ENCODE results near the gene EFL1. TPM values are rescaled to one million over a fixed set of nuclear protein-coding genes. Genes with fewer than 3 reads are reported as not detected.

EFL1 gene
- total and polyA plus RNA-seq, 2 donors, result 10.4 to 25.5 TPM

DNA sequence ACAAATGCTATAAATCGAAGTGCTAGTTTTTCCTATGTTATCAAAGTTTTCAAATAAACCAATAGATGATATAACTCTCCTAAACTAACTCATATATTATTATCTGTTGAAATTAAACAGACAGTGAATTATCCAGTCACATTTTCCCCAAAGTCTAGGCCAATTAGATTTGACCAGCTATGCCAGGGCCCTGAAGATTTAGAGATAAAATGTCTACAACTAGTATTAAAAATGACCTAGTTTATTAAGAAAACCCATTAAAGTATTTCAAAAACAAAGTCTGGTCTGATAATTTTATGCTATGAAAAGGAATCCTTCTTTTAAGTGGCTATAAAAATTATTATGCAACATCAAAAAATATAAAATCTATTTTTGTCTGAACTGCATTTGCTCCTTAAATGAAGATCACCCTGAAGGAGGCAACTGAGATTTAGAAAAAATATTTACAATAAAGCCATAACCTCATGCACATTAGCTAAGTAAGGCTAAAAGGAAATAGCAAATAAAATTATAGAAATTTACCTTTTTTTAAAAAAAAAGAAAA lies 133.3 kb downstream of the EFL1 start:
- Histone ChIP-seq H3K4me3 (ENCODE audit: low read length in 2 of 2) (no peak overlapping the region), H3K27ac (ENCODE audit: low read depth in 1 of 2, low read length in 1 of 2) (no peak overlapping the region), H3K36me3 (ENCODE audit: control insufficient read depth in 2 of 2, insufficient read depth in 2 of 2, low read length in 1 of 2) (peaks cover 28% of the 10 kb centered on the region in 2 donors), H3K9me3 (ENCODE audit: control insufficient read depth in 2 of 2, insufficient read depth in 1 of 2, low read length in 1 of 2) (no peaks in the 10 kb centered on the region), H3K27me3 (ENCODE audit: control insufficient read depth in 2 of 2, insufficient read depth in 1 of 2, low read length in 1 of 2) (no peaks in the 10 kb centered on the region), H3K4me1 (ENCODE audit: control insufficient read depth in 2 of 2, insufficient read depth in 2 of 2, low read length in 2 of 2) (no peaks in the 10 kb centered on the region)
- no peak for DNase-seq (ENCODE audit: low read depth in 6 of 9, low spot score in 9 of 9)
- 80% methylated on average over 1 of the region's 1 CpG for WGBS

DNA sequence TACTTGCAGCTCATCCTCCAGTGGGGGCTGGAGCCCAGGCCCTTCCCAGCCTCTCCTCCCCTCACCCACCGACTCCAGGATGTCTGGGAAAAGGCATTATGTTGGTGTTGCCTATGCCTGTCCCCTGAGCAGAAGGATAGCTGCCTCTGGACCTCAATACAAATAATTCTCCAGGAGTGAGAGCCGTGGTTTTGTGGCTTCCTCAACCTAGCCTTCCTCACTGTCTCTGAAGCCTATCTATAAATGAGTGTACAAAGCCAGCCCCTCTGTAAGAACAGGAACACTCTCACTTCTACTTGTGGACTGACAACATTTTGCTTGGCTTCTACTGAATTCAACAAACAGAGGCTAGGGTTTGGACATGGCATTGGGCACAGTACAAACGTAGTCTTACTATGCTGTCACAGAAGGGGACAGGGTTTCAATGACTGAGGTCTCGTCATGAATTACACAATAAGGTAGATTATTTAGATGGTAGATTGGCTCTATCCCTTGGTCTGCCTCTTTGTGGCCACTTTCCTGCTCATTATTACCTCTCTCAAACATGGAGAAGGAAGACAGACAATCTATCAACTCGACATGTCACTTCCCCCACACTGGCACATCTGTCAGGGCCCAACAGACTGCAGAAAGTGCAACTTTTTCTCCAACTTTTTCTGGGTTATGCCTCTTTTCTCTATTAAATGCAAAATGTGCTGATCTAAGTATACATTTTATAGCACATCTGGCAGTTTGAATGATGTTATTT lies 134.0 kb downstream of the EFL1 start:
- 40% methylated on average over 5 of the region's 5 CpGs for WGBS
- H3K36me3 ChIP-seq (ENCODE audit: control insufficient read depth in 2 of 2, insufficient read depth in 2 of 2, low read length in 1 of 2), result peaks cover 22 to 24% of the 10 kb centered on the region in 2 donors
- no peak overlapping the region for H3K27ac ChIP-seq (ENCODE audit: low read depth in 1 of 2, low read length in 1 of 2)
- no peaks in the 10 kb centered on the region for H3K27me3 ChIP-seq (ENCODE audit: control insufficient read depth in 2 of 2, insufficient read depth in 1 of 2, low read length in 1 of 2)
- DNase-seq (ENCODE audit: low read depth in 6 of 9, low spot score in 9 of 9), result no peak
- H3K4me3 ChIP-seq (ENCODE audit: low read length in 2 of 2), result no peak overlapping the region
- H3K4me1 ChIP-seq (ENCODE audit: control insufficient read depth in 2 of 2, insufficient read depth in 2 of 2, low read length in 2 of 2), result no peaks in the 10 kb centered on the region
- no peaks in the 10 kb centered on the region for H3K9me3 ChIP-seq (ENCODE audit: control insufficient read depth in 2 of 2, insufficient read depth in 1 of 2, low read length in 1 of 2)

DNA sequence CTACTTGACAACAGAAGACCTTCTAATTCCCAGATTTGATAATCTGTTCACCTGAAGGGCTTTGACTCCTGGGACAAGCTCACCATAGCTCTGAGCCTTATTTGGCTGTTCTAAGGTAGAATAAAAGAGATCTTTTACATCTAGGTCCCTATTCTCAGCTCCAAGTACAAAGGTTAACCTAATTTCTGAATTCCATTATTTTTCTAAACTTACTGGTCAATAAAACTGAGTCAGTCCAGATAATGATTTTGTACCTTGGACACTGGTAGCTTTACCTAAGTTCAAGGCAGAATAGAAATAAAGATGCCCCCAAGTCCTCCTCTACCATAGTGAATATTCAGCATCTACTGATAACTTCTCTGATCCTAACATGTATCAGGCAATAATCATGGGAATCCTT lies 135.0 kb downstream of the EFL1 start:
- Histone ChIP-seq H3K9me3 (ENCODE audit: control insufficient read depth in 2 of 2, insufficient read depth in 1 of 2, low read length in 1 of 2) (no peaks in the 10 kb centered on the region), H3K4me1 (ENCODE audit: control insufficient read depth in 2 of 2, insufficient read depth in 2 of 2, low read length in 2 of 2) (no peaks in the 10 kb centered on the region), H3K4me3 (ENCODE audit: low read length in 2 of 2) (no peak overlapping the region), H3K36me3 (ENCODE audit: control insufficient read depth in 2 of 2, insufficient read depth in 2 of 2, low read length in 1 of 2) (peaks cover 22 to 24% of the 10 kb centered on the region in 2 donors), H3K27me3 (ENCODE audit: control insufficient read depth in 2 of 2, insufficient read depth in 1 of 2, low read length in 1 of 2) (no peaks in the 10 kb centered on the region), H3K27ac (ENCODE audit: low read depth in 1 of 2, low read length in 1 of 2) (no peak overlapping the region)
- DNase-seq (ENCODE audit: low read depth in 6 of 9, low spot score in 9 of 9), result no peak

DNA sequence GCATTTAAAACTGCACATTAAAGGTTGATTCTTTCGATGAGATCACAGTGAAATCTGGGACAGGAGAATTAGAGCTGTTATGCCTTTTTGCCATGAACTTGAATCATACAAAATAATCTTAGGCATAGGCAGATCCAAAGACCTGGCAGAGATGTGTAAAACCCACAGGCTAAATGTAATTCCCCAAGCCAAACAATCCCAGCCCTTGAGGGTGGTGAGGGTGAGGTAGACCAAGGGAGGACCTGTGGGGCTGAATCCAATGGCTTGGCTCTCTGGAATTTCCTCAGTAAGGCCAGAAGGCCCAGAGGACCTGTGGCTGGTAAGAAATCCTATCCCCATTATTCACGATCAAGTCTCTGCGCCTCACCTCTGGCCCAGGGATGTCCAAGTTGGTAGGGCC lies 136.2 kb downstream of the EFL1 start:
- DNase-seq (ENCODE audit: low read depth in 6 of 9, low spot score in 9 of 9), result no peak
- WGBS, result 100% methylated on average over 3 of the region's 3 CpGs
- H3K9me3 ChIP-seq (ENCODE audit: control insufficient read depth in 2 of 2, insufficient read depth in 1 of 2, low read length in 1 of 2), result no peaks in the 10 kb centered on the region
- no peak overlapping the region for H3K27ac ChIP-seq (ENCODE audit: low read depth in 1 of 2, low read length in 1 of 2)
- no peak overlapping the region for H3K4me3 ChIP-seq (ENCODE audit: low read length in 2 of 2)
- H3K4me1 ChIP-seq (ENCODE audit: control insufficient read depth in 2 of 2, insufficient read depth in 2 of 2, low read length in 2 of 2), result no peaks in the 10 kb centered on the region
- H3K27me3 ChIP-seq (ENCODE audit: control insufficient read depth in 2 of 2, insufficient read depth in 1 of 2, low read length in 1 of 2), result no peaks in the 10 kb centered on the region
- H3K36me3 ChIP-seq (ENCODE audit: control insufficient read depth in 2 of 2, insufficient read depth in 2 of 2, low read length in 1 of 2), result peaks cover 19 to 22% of the 10 kb centered on the region in 2 donors

DNA sequence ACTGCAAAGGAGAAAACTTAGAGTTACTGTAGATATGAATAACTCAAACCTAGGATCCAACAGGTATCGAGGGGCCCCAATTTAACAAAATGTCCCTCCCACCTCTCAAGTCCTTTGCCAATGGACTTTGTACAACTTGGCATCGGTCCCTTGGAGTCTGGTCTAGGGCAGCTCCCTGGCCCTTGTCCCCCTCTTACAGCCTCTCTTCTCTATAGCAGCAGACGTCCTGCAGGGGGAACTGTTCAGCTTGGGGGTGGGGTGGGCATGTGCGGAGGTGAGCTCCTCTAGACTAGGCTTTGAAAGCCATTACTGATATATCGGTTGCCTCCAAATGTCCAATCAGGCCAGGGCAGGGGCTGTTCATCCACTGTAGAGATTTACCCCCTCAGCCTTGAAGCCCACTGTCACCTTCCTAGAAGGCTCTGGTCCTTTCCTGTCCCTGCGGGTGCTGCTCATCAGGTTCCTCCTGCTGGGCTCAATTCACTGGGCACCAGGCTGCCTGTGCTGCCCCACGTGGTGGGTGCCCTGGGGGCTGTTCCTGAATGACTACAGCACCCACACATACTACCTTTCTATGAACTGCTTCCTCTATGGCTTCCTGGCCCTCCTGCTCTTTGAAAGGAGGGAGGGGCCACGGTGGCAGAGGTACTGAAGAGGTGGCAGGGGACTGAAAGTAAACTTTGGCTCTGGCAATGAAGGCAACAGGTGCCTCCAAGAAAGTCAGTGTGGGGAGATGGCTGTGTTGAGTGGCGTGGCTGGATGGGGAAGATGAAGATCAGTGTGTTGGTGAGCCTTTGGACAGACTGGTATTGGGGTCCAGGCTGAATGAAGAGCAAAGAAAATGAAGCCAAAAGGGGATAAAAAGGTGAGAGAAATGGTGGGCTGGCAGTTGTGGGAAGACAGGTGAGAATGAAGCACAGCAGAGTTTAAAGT lies 137.9 kb downstream of the EFL1 start:
- no peak overlapping the region for H3K4me3 ChIP-seq (ENCODE audit: low read length in 2 of 2)
- H3K4me1 ChIP-seq (ENCODE audit: control insufficient read depth in 2 of 2, insufficient read depth in 2 of 2, low read length in 2 of 2), result no peaks in the 10 kb centered on the region
- H3K36me3 ChIP-seq (ENCODE audit: control insufficient read depth in 2 of 2, insufficient read depth in 2 of 2, low read length in 1 of 2), result peaks cover 8 to 12% of the 10 kb centered on the region in 2 donors
- WGBS, result 77% methylated on average over 9 of the region's 9 CpGs
- no peak for DNase-seq (ENCODE audit: low read depth in 6 of 9, low spot score in 9 of 9)
- no peak overlapping the region for H3K27ac ChIP-seq (ENCODE audit: low read depth in 1 of 2, low read length in 1 of 2)
- no peaks in the 10 kb centered on the region for H3K27me3 ChIP-seq (ENCODE audit: control insufficient read depth in 2 of 2, insufficient read depth in 1 of 2, low read length in 1 of 2)
- H3K9me3 ChIP-seq (ENCODE audit: control insufficient read depth in 2 of 2, insufficient read depth in 1 of 2, low read length in 1 of 2), result no peaks in the 10 kb centered on the region

GRCh38 chr15:82122746-82123400 lies 139.7 kb downstream of the EFL1 start:
- no peak for DNase-seq (ENCODE audit: low read depth in 6 of 9, low spot score in 9 of 9)
- no peaks in the 10 kb centered on the region for H3K4me1 ChIP-seq (ENCODE audit: control insufficient read depth in 2 of 2, insufficient read depth in 2 of 2, low read length in 2 of 2)
- no peaks in the 10 kb centered on the region for H3K27me3 ChIP-seq (ENCODE audit: control insufficient read depth in 2 of 2, insufficient read depth in 1 of 2, low read length in 1 of 2)
- H3K36me3 ChIP-seq (ENCODE audit: control insufficient read depth in 2 of 2, insufficient read depth in 2 of 2, low read length in 1 of 2), result peaks cover 1 to 6% of the 10 kb centered on the region in 2 donors
- no peaks in the 10 kb centered on the region for H3K9me3 ChIP-seq (ENCODE audit: control insufficient read depth in 2 of 2, insufficient read depth in 1 of 2, low read length in 1 of 2)
- H3K4me3 ChIP-seq (ENCODE audit: low read length in 2 of 2), result no peak overlapping the region
- H3K27ac ChIP-seq (ENCODE audit: low read depth in 1 of 2, low read length in 1 of 2), result no peak overlapping the region
- WGBS, result 92% methylated on average over 4 of the region's 4 CpGs

GRCh38 chr15:82118040-82118439 lies 144.5 kb downstream of the EFL1 start:
- H3K4me1 ChIP-seq (ENCODE audit: control insufficient read depth in 2 of 2, insufficient read depth in 2 of 2, low read length in 2 of 2), result no peaks in the 10 kb centered on the region
- 81% methylated on average over 3 of the region's 3 CpGs for WGBS
- H3K27me3 ChIP-seq (ENCODE audit: control insufficient read depth in 2 of 2, insufficient read depth in 1 of 2, low read length in 1 of 2), result no peaks in the 10 kb centered on the region
- H3K9me3 ChIP-seq (ENCODE audit: control insufficient read depth in 2 of 2, insufficient read depth in 1 of 2, low read length in 1 of 2), result no peaks in the 10 kb centered on the region
- H3K36me3 ChIP-seq (ENCODE audit: control insufficient read depth in 2 of 2, insufficient read depth in 2 of 2, low read length in 1 of 2), result no peaks in the 10 kb centered on the region
- no peak overlapping the region for H3K4me3 ChIP-seq (ENCODE audit: low read length in 2 of 2)
- H3K27ac ChIP-seq (ENCODE audit: low read depth in 1 of 2, low read length in 1 of 2), result no peak overlapping the region
- no peak for DNase-seq (ENCODE audit: low read depth in 6 of 9, low spot score in 9 of 9)

DNA sequence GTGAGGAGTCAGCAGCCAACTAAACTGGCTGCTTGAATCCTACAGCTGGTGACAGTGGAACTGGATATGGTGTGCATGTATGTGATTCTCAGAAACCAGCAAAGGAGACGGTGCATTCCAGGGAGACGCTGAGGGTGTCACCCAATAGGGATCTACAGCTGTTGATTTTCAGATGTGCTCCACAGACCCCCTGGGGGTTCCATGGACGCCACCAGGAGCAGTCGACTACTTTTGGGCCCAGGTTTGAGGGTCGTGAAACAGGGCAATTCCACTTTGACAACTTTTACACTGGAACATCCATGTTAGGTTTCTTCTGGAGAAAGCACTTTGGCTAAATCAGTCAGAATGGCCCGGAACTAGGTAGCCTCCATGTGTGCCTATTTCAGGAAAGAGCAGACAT lies 145.2 kb downstream of the EFL1 start:
- Histone ChIP-seq H3K9me3 (ENCODE audit: control insufficient read depth in 2 of 2, insufficient read depth in 1 of 2, low read length in 1 of 2) (no peaks in the 10 kb centered on the region), H3K27me3 (ENCODE audit: control insufficient read depth in 2 of 2, insufficient read depth in 1 of 2, low read length in 1 of 2) (no peaks in the 10 kb centered on the region), H3K4me3 (ENCODE audit: low read length in 2 of 2) (no peak overlapping the region), H3K4me1 (ENCODE audit: control insufficient read depth in 2 of 2, insufficient read depth in 2 of 2, low read length in 2 of 2) (no peaks in the 10 kb centered on the region), H3K27ac (ENCODE audit: low read depth in 1 of 2, low read length in 1 of 2) (no peak overlapping the region), H3K36me3 (ENCODE audit: control insufficient read depth in 2 of 2, insufficient read depth in 2 of 2, low read length in 1 of 2) (no peaks in the 10 kb centered on the region)
- no peak for DNase-seq (ENCODE audit: low read depth in 6 of 9, low spot score in 9 of 9)
- WGBS, result 98% methylated on average over 6 of the region's 6 CpGs
